ENCODE measurements around the gene NDUFS4.

GRCh38 chr5:53554444-53554843 lies 6.0 kb upstream of the NDUFS4 start:
- TF ChIP-seq POLR2AphosphoS5 (IDR thresholded peaks at IDR 0.05) (no peak), CTCF (IDR thresholded peaks at IDR 0.05; ENCODE audit: poor library complexity, severe bottlenecking) (no peak)

All from neural cell (in vitro differentiated cells).